Epithelial cell of proximal tubule (primary cell): ENCODE measurements around the gene GPR84. TPM values are rescaled to one million over a fixed set of nuclear protein-coding genes. Genes with fewer than 3 reads are reported as not detected.
A peak's percentile ranks its signal among the peaks of the same experiment; 100 is the strongest.

Source experiments
- DNase-seq: peaks from one replicate; pipeline ENCODE4 v3.0.0-alpha.2; 2011; ENCODE audit warnings: low read depth
- H3K4me3 ChIP-seq: 2 replicates; pipeline ENCODE4 v1.5.1; 2011; ENCODE audit warnings: low read depth, mild to moderate bottlenecking, low read length
- total RNA-seq: library from RNA; depleted of rRNA; stranded (reverse); fragments of >200 nt; gene quantifications from 2 replicates; pipeline ENCODE4 v1.2.3, GENCODE V29; 2015
- TF ChIP-seq, protein P1 (sequence below): conservative IDR thresholded peaks from 2 replicates; pipeline ENCODE4 v1.5.1; 2012; ENCODE audit warnings: low read depth, mild to moderate bottlenecking, low read length

Gene GPR84
- total RNA-seq, 1 donor from 2014 or later = not detected

- DNase-seq = no peak
- H3K4me3 ChIP-seq = no peak overlapping the region
- TF ChIP-seq, protein P1, sequence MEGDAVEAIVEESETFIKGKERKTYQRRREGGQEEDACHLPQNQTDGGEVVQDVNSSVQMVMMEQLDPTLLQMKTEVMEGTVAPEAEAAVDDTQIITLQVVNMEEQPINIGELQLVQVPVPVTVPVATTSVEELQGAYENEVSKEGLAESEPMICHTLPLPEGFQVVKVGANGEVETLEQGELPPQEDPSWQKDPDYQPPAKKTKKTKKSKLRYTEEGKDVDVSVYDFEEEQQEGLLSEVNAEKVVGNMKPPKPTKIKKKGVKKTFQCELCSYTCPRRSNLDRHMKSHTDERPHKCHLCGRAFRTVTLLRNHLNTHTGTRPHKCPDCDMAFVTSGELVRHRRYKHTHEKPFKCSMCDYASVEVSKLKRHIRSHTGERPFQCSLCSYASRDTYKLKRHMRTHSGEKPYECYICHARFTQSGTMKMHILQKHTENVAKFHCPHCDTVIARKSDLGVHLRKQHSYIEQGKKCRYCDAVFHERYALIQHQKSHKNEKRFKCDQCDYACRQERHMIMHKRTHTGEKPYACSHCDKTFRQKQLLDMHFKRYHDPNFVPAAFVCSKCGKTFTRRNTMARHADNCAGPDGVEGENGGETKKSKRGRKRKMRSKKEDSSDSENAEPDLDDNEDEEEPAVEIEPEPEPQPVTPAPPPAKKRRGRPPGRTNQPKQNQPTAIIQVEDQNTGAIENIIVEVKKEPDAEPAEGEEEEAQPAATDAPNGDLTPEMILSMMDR = no peak
Measured at GRCh38 chr12:54341378-54342300, 22.6 kb downstream of the GPR84 start.

DNA sequence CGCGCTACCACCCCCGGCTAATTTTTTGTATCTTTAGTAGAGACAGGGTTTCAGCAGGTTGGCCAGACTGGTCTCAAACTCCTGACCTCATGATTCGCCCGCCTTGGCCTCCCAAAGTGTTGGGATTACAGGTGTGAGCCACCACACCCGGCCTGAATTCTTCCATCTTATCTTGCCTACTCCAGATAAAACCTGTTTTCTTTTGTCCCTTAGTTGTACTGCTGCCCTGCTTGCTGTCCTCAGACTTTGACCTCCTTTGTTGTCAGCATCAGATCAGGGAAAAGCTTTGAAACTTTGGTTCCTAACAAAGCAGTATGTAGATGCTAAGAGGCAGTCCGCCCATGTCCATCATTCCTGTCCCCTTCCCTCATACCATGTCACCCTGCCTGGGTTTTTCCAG lies 23.4 kb downstream of the GPR84 start:
- no peak for DNase-seq
- TF ChIP-seq, protein P1 = no peak
- H3K4me3 ChIP-seq = no peak overlapping the region

DNA sequence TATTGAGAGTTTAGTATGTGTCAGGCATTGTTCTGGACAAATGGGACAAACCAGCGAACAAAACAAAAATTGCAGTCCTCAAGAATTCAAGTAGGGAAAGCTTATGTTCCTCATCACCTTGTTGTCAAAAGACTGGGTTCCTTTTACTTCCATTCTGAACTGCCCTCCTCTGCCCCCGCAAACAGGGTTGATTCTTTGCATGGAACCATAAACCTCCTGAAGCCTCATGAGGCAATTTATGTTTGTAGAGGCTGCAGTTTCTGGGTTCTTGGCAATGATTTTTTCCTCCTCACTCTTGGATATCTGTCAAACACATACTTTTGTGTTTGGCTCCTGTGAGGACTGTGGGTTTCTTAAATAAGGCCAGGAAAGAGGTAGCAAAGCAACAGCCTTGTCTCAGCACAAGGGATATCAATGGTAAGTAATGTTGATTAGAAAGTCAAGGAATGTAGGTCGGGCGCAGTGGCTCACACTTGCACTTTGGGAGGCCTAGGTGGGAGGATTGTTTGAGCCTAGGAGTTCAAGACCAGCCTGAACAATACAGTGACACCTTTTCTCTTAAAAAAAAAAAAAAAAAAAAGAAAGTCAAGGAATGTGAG lies 25.5 kb downstream of the GPR84 start:
- DNase-seq = no peak
- H3K4me3 ChIP-seq = no peak overlapping the region
- TF ChIP-seq, protein P1 = no peak

GRCh38 chr12:54337854-54338650 lies 26.2 kb downstream of the GPR84 start:
- TF ChIP-seq, protein P1 = no peak
- H3K4me3 ChIP-seq = no peak overlapping the region

DNA sequence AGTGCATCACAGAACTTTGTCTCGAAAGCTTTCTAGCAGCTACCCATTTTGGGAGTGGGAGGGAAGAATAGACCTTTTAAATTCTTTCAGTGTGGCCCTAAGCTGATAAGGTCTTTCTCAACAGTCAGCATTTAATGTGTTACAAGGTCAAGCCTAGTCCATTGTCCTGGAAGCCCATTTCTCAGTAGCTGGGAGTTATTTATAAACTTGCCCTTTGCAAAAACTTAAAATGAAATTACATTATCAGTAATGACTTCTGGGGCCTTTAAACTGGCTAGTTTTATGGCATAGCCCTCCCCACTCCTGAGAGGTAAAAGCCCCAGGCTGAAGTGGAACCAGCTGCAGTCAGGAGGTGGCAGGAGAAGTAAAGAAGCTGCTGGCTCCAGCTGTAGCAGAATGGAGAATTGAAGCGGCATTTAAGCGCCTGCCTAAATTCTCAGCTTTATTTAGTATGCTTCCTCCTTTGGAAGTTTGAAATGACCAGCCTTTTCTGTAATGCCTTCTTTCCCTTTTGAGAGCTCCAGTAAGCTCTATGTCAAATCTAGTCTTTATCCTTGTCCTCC lies 26.9 kb downstream of the GPR84 start:
- H3K4me3 ChIP-seq = no peak overlapping the region
- no peak for DNase-seq
- TF ChIP-seq, protein P1 = peak; percentile 22

More at GRCh38 chr12:54337854-54338650, 26.2 kb downstream of the GPR84 start:
- DNase-seq = no peak

GRCh38 chr12:54333420-54334034 lies 30.8 kb downstream of the GPR84 start:
- H3K4me3 ChIP-seq = no peak overlapping the region
- TF ChIP-seq, protein P1 = no peak
- no peak for DNase-seq
